ENCODE measurements around the gene ANKRD53. TPM values are rescaled to one million over a fixed set of nuclear protein-coding genes. Genes with fewer than 3 reads are reported as not detected.
"Not testable (repeated sequence)": the region's sequence is repeated elsewhere in the genome, so short reads cannot be mapped to it uniquely, and the experiment has no call there.

Gene ANKRD53
- total and polyA plus RNA-seq, 2 donors (not counting 3 experiments of a cell fraction or from before 2014, with no cell fraction given) = 1.3 to 1.4 TPM

DNA sequence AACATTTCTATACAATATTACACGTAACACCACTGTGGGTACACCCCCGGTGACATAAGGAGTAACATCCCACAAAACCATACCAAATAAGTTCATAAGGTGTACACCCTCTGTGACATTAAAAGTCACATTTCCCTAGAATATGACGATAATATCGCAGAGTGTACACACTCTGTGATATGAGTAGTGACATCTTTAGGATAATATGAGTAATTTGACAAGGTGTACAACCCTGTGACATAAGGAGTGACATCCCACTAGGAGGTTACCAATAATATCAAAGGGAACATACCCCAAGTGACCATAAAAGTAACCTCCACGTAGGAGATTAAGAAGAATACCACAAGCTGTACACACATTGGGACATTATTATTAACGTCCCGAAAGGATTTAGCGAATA is 40.2 kb downstream of the ANKRD53 start:
- no peak for DNase-seq (ENCODE audit: low read depth, low spot score)
- H3K4me2 ChIP-seq (ENCODE audit: insufficient read depth, low read length) = no peak overlapping the region
- H3K9me1 ChIP-seq (replicated peaks; ENCODE audit: control insufficient read depth, extremely low read depth, insufficient read depth, low read length) = no peaks in the 10 kb centered on the region
- H3K79me2 ChIP-seq (ENCODE audit: control insufficient read depth, insufficient read depth, low read length) = no peaks in the 10 kb centered on the region
- ChIA-PET POLR2A (no interaction called here), CTCF (no interaction called here)
- no peaks in the 10 kb centered on the region for H4K20me1 ChIP-seq (replicated peaks; ENCODE audit: control insufficient read depth, extremely low read depth, insufficient read depth, low read length)
- H3K36me3 ChIP-seq (ENCODE audit: control insufficient read depth in 2 of 2, extremely low read depth in 1 of 2, insufficient read depth in 2 of 2, low read length in 2 of 2) = no peaks in the 10 kb centered on the region
- no peak for TF ChIP-seq FOS (IDR thresholded peaks at IDR 0.05; ENCODE audit: borderline replicate concordance, insufficient read depth, low read length)
- no peak for TF ChIP-seq EZH2 (IDR thresholded peaks at IDR 0.05; ENCODE audit: borderline replicate concordance, low read depth, low read length, severe bottlenecking)
- no peak for TF ChIP-seq JUN (IDR thresholded peaks at IDR 0.05; ENCODE audit: borderline replicate concordance, insufficient read depth, insufficient read length, low read depth)
- TF ChIP-seq POLR2A (IDR thresholded peaks at IDR 0.05; ENCODE audit: low read depth, low read length) = no peak
- TF ChIP-seq CTCF (IDR thresholded peaks at IDR 0.05; ENCODE audit: extremely low read depth in 1 of 2, insufficient read depth in 1 of 2, low read depth in 1 of 2, low read length in 2 of 2) = no peak
- no peak for TF ChIP-seq GATA2 (IDR thresholded peaks at IDR 0.05; ENCODE audit: insufficient read depth, insufficient read length, low read depth, low read length)
- TF ChIP-seq MAX (IDR thresholded peaks at IDR 0.05; ENCODE audit: insufficient read depth, insufficient read length) = no peak
- TF ChIP-seq POLR2AphosphoS5 (IDR thresholded peaks at IDR 0.05; ENCODE audit: insufficient read depth, low read depth, low read length) = no peak
- no peaks in the 10 kb centered on the region for H3K27me3 ChIP-seq (ENCODE audit: control insufficient read depth in 2 of 2, insufficient read depth in 2 of 2, low read length in 2 of 2)
- no peak overlapping the region for H2AFZ ChIP-seq (ENCODE audit: low read depth, low read length)
- BruUV-seq (replicated peaks) = no TSS peak
- H3K27ac ChIP-seq (ENCODE audit: insufficient read depth, low read depth, low read length) = no peak overlapping the region
- no peak overlapping the region for H3K4me3 ChIP-seq (replicated peaks in 1 of 3; ENCODE audit: insufficient read depth in 1 of 3, low read depth in 1 of 3, low read length in 3 of 3)
- dilution Hi-C loops (cut with MboI; ENCODE audit: extremely low pct_ligation_motif_present, low sequenced_read_pairs) = no loop called here
- no peaks in the 10 kb centered on the region for H3K9me3 ChIP-seq (replicated peaks; ENCODE audit: control insufficient read depth, insufficient read depth, low read length)
- H3K4me1 ChIP-seq (ENCODE audit: control insufficient read depth, extremely low read depth, insufficient read depth, low read length) = no peaks in the 10 kb centered on the region
- intact Hi-C loops (cut with micrococcal nuclease) = no loop called here
- H3K9ac ChIP-seq (replicated peaks; ENCODE audit: extremely low read depth, insufficient read depth, low read length) = no peak overlapping the region
- FAIRE-seq = no peak

DNA sequence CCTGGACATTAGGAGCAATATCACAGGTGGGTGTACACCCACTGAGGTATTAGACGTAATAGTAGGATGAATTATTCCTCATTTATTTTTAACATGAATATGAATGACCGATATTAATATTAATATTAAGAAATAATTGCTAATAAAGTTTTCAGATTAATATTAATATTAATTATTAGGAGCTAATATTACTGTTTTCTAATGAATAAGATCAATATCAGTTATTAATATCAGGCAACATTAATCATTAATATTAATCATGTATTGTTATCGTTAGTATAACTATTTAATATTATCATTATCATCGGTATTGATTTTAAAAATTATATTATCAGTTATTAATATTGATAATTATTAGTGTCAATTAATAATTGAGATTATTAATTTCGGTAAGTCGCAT is 41.6 kb downstream of the ANKRD53 start:
- FAIRE-seq; H3K9me3 ChIP-seq (replicated peaks; ENCODE audit: control insufficient read depth, insufficient read depth, low read length); H2AFZ ChIP-seq (ENCODE audit: low read depth, low read length); DNase-seq (ENCODE audit: low read depth, low spot score); BruUV-seq (replicated peaks); H3K9me1 ChIP-seq (replicated peaks; ENCODE audit: control insufficient read depth, extremely low read depth, insufficient read depth, low read length); H3K4me2 ChIP-seq (ENCODE audit: insufficient read depth, low read length); H3K27me3 ChIP-seq (ENCODE audit: control insufficient read depth in 2 of 2, insufficient read depth in 2 of 2, low read length in 2 of 2); CTCF ChIA-PET; POLR2A ChIA-PET; H3K4me3 ChIP-seq (replicated peaks in 1 of 3; ENCODE audit: insufficient read depth in 1 of 3, low read depth in 1 of 3, low read length in 3 of 3); H3K79me2 ChIP-seq (ENCODE audit: control insufficient read depth, insufficient read depth, low read length); H4K20me1 ChIP-seq (replicated peaks; ENCODE audit: control insufficient read depth, extremely low read depth, insufficient read depth, low read length); H3K36me3 ChIP-seq (ENCODE audit: control insufficient read depth in 2 of 2, extremely low read depth in 1 of 2, insufficient read depth in 2 of 2, low read length in 2 of 2); intact Hi-C loops (cut with micrococcal nuclease); H3K4me1 ChIP-seq (ENCODE audit: control insufficient read depth, extremely low read depth, insufficient read depth, low read length); H3K27ac ChIP-seq (ENCODE audit: insufficient read depth, low read depth, low read length); dilution Hi-C loops (cut with MboI; ENCODE audit: extremely low pct_ligation_motif_present, low sequenced_read_pairs); H3K9ac ChIP-seq (replicated peaks; ENCODE audit: extremely low read depth, insufficient read depth, low read length): not testable (repeated sequence)

DNA sequence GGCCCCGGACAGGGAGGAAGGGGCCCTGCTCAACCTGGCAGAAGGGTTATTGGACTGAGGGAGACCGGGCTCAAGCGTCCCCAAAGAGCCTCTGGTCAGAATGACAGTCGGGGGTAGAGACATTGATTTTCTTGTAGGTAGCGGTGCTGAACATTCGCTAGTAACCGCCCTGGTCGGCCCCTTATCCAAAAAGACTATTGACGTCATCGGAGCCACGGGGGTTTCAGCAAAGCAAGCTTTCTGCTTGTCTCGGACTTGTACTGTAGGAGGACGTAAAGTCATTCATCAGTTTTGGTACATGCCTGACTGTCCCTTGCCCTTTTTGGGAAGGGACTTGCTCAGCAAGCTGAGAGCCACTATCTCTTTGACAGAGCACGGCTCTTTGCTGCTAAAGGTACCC is 43.0 kb downstream of the ANKRD53 start:
- H3K79me2 ChIP-seq (ENCODE audit: control insufficient read depth, insufficient read depth, low read length); H2AFZ ChIP-seq (ENCODE audit: low read depth, low read length); FAIRE-seq; H3K4me2 ChIP-seq (ENCODE audit: insufficient read depth, low read length); H3K4me1 ChIP-seq (ENCODE audit: control insufficient read depth, extremely low read depth, insufficient read depth, low read length); H3K9me3 ChIP-seq (replicated peaks; ENCODE audit: control insufficient read depth, insufficient read depth, low read length); H4K20me1 ChIP-seq (replicated peaks; ENCODE audit: control insufficient read depth, extremely low read depth, insufficient read depth, low read length); DNase-seq (ENCODE audit: low read depth, low spot score); H3K27ac ChIP-seq (ENCODE audit: insufficient read depth, low read depth, low read length); POLR2A ChIA-PET; BruUV-seq (replicated peaks); H3K9ac ChIP-seq (replicated peaks; ENCODE audit: extremely low read depth, insufficient read depth, low read length); intact Hi-C loops (cut with micrococcal nuclease); dilution Hi-C loops (cut with MboI; ENCODE audit: extremely low pct_ligation_motif_present, low sequenced_read_pairs); H3K9me1 ChIP-seq (replicated peaks; ENCODE audit: control insufficient read depth, extremely low read depth, insufficient read depth, low read length); H3K27me3 ChIP-seq (ENCODE audit: control insufficient read depth in 2 of 2, insufficient read depth in 2 of 2, low read length in 2 of 2); H3K4me3 ChIP-seq (replicated peaks in 1 of 3; ENCODE audit: insufficient read depth in 1 of 3, low read depth in 1 of 3, low read length in 3 of 3); H3K36me3 ChIP-seq (ENCODE audit: control insufficient read depth in 2 of 2, extremely low read depth in 1 of 2, insufficient read depth in 2 of 2, low read length in 2 of 2): not testable (repeated sequence)
- CTCF ChIA-PET = interaction anchor here (2.1 kb wide), 1 partner anchor 20 kb away, joined by 9 read pairs; no protein-coding TSS in a partner anchor

Data from endothelial cell of umbilical vein (primary cell).